ENCODE data around the gene FOXP1. TPM values are rescaled to one million over a fixed set of nuclear protein-coding genes. Genes with fewer than 3 reads are reported as not detected.

Gene FOXP1
- total RNA-seq, 1 donor from 2014 or later: 31.1 TPM

GRCh38 chr3:71273453-71273852, 310.1 kb downstream of the FOXP1 start:
- H3K9me3 Mint-ChIP-seq (ENCODE audit: unreplicated experiment): peaks cover 5% of the 10 kb centered on the region
- no peaks in the 10 kb centered on the region for H3K36me3 Mint-ChIP-seq (ENCODE audit: unreplicated experiment)
- H3K27me3 Mint-ChIP-seq (ENCODE audit: unreplicated experiment): no peaks in the 10 kb centered on the region
- TF ChIP-seq CTCF (IDR thresholded peaks at IDR 0.05; ENCODE audit: partially characterized antibody, unreplicated experiment): no peak
- H3K27ac Mint-ChIP-seq (ENCODE audit: unreplicated experiment): no peak overlapping the region
- no peak for DNase-seq
- H3K4me3 Mint-ChIP-seq (ENCODE audit: unreplicated experiment): no peak overlapping the region
- H3K4me1 Mint-ChIP-seq (ENCODE audit: low read depth, unreplicated experiment): no peaks in the 10 kb centered on the region

GRCh38 chr3:71271596-71271995, 311.9 kb downstream of the FOXP1 start:
- no peaks in the 10 kb centered on the region for H3K36me3 Mint-ChIP-seq (ENCODE audit: unreplicated experiment)
- no peak for DNase-seq
- H3K27ac Mint-ChIP-seq (ENCODE audit: unreplicated experiment): no peak overlapping the region
- no peak overlapping the region for H3K4me3 Mint-ChIP-seq (ENCODE audit: unreplicated experiment)
- no peaks in the 10 kb centered on the region for H3K4me1 Mint-ChIP-seq (ENCODE audit: low read depth, unreplicated experiment)
- no peaks in the 10 kb centered on the region for H3K27me3 Mint-ChIP-seq (ENCODE audit: unreplicated experiment)
- TF ChIP-seq CTCF (IDR thresholded peaks at IDR 0.05; ENCODE audit: partially characterized antibody, unreplicated experiment): no peak
- peaks cover 5% of the 10 kb centered on the region for H3K9me3 Mint-ChIP-seq (ENCODE audit: unreplicated experiment)

- no peak for TF ChIP-seq CTCF (IDR thresholded peaks at IDR 0.05; ENCODE audit: partially characterized antibody, unreplicated experiment)
- peaks cover 5% of the 10 kb centered on the region for H3K9me3 Mint-ChIP-seq (ENCODE audit: unreplicated experiment)
- H3K4me1 Mint-ChIP-seq (ENCODE audit: low read depth, unreplicated experiment): no peaks in the 10 kb centered on the region
- no peaks in the 10 kb centered on the region for H3K27me3 Mint-ChIP-seq (ENCODE audit: unreplicated experiment)
- no peaks in the 10 kb centered on the region for H3K36me3 Mint-ChIP-seq (ENCODE audit: unreplicated experiment)
- DNase-seq: no peak
- no peak overlapping the region for H3K4me3 Mint-ChIP-seq (ENCODE audit: unreplicated experiment)
- H3K27ac Mint-ChIP-seq (ENCODE audit: unreplicated experiment): no peak overlapping the region
Observed at GRCh38 chr3:71269906-71270305, 313.6 kb downstream of the FOXP1 start.

GRCh38 chr3:71268462-71268999, 315.0 kb downstream of the FOXP1 start:
- Mint-ChIP-seq H3K4me3 (ENCODE audit: unreplicated experiment) (no peak overlapping the region), H3K27ac (ENCODE audit: unreplicated experiment) (no peak overlapping the region), H3K4me1 (ENCODE audit: low read depth, unreplicated experiment) (no peaks in the 10 kb centered on the region), H3K27me3 (ENCODE audit: unreplicated experiment) (no peaks in the 10 kb centered on the region), H3K9me3 (ENCODE audit: unreplicated experiment) (peaks cover 4% of the 10 kb centered on the region), H3K36me3 (ENCODE audit: unreplicated experiment) (no peaks in the 10 kb centered on the region)
- no peak for TF ChIP-seq CTCF (IDR thresholded peaks at IDR 0.05; ENCODE audit: partially characterized antibody, unreplicated experiment)
- DNase-seq: no peak

- TF ChIP-seq CTCF (IDR thresholded peaks at IDR 0.05; ENCODE audit: partially characterized antibody, unreplicated experiment): no peak
- Mint-ChIP-seq H3K27ac (ENCODE audit: unreplicated experiment) (no peak overlapping the region), H3K4me3 (ENCODE audit: unreplicated experiment) (no peak overlapping the region), H3K36me3 (ENCODE audit: unreplicated experiment) (no peaks in the 10 kb centered on the region), H3K9me3 (ENCODE audit: unreplicated experiment) (no peaks in the 10 kb centered on the region), H3K27me3 (ENCODE audit: unreplicated experiment) (no peaks in the 10 kb centered on the region), H3K4me1 (ENCODE audit: low read depth, unreplicated experiment) (no peaks in the 10 kb centered on the region)
- DNase-seq: no peak
Observed at GRCh38 chr3:71266875-71267274, 316.7 kb downstream of the FOXP1 start.

All from glutamatergic neuron (in vitro differentiated cells).